Urinary bladder (tissue), 4 donors: ENCODE measurements around the gene RPL10A. TPM values are rescaled to one million over a fixed set of nuclear protein-coding genes. Genes with fewer than 3 reads are reported as not detected.

ENCODE experiments used
- DNase-seq: peaks from one replicate; pipeline ENCODE4 v3.0.0-alpha.2; 2015; ENCODE audit errors: extremely low spot score
- H3K27ac ChIP-seq: one replicate; pipeline ENCODE4 v1.5.1; 2013; ENCODE audit warnings: low read depth, mild to moderate bottlenecking, moderate library complexity
- H3K36me3 ChIP-seq: one replicate; pipeline ENCODE4 v1.6.1; 2013; ENCODE audit warnings: mild to moderate bottlenecking, moderate library complexity; ENCODE audit not compliant: insufficient read depth
- H3K4me1 ChIP-seq: one replicate; pipeline ENCODE4 v1.6.1; 2013; ENCODE audit warnings: mild to moderate bottlenecking, moderate library complexity; ENCODE audit not compliant: insufficient read depth
- H3K4me3 ChIP-seq: one replicate; pipeline ENCODE4 v1.5.1; 2013; ENCODE audit warnings: low read depth, low read length
- WGBS: extraction: QIAGEN DNeasy Blood & Tissue Kit; methylation state at CpG from one replicate; pipeline ENCODE4 v1.1.7; 2013; 5-methylcytosine and 5-hydroxymethylcytosine counted together
- polyA plus RNA-seq: library from polyadenylated mRNA; stranded (reverse); fragments of 200-250 nt; gene quantifications from one replicate; pipeline ENCODE4 v1.2.3, GENCODE V29; 2013
- total RNA-seq: library from RNA; depleted of rRNA; stranded (reverse); fragments of >200 nt; gene quantifications from one replicate; pipeline ENCODE4 v1.2.3, GENCODE V29; 2014
- donor health status: healthy with polysubstance abuse.
- donor health status: healthy.

RPL10A gene
- total and polyA plus RNA-seq, 2 donors = 2,015 to 2,572 TPM

DNA sequence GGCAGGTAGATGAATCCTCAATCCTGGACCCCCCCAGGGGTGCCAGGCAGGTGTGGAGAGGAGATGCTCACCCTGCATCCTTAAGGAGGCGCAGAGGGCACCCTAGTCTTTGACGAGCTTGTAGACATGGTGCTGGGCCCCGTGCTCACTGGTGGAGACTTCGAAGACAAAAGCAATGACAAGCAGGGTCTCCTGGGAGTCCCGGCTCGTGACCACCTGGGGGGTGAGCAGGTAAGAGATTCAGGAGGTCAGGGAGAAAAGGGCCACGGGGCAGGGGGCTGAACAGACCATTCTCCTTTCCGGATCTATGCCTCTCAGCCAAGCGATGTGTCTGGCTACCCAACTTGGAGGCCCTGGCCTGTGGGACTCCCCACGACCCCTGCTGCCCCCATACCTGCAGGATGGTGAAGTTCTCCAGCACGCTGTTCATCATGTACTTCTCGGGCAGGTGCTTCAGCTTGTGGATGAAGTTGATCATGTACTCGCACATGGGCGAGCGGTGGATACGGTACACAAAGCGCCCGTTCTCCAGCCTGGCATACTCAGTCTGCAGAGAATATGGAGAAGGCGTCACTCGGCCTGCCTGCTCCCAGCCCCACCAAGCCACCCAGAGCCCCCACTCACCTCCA is 6.9 kb downstream of the RPL10A start:
- WGBS = 89% methylated on average over 20 of the region's 20 CpGs
- no peak for DNase-seq
- no peaks in the 10 kb centered on the region for H3K4me1 ChIP-seq
- H3K4me3 ChIP-seq = no peak overlapping the region
- no peak overlapping the region for H3K27ac ChIP-seq
- no peaks in the 10 kb centered on the region for H3K36me3 ChIP-seq

DNA sequence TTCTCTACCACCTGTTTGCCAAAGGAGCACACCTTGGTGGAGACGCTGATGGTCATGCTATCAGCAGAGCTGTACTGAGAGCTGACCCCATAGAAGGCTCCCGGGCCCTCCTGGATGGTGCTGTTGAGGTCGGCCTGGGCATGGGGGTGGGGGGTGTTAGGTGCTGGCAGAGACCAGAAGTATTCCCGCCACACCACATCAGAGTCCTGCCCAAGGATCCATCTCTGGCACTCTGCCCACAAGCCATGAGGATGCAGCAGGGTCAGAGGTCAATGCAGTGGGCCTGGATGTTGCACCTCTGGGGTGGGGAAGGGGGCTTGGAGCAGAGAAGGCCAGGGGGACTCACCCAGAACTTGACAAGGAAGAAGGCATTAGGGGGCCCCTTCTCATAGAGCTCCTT is 7.4 kb downstream of the RPL10A start:
- no peak overlapping the region for H3K27ac ChIP-seq
- 79% methylated on average over 4 of the region's 4 CpGs for WGBS
- no peak overlapping the region for H3K4me3 ChIP-seq
- H3K36me3 ChIP-seq = no peaks in the 10 kb centered on the region
- DNase-seq = no peak
- H3K4me1 ChIP-seq = no peaks in the 10 kb centered on the region

DNA sequence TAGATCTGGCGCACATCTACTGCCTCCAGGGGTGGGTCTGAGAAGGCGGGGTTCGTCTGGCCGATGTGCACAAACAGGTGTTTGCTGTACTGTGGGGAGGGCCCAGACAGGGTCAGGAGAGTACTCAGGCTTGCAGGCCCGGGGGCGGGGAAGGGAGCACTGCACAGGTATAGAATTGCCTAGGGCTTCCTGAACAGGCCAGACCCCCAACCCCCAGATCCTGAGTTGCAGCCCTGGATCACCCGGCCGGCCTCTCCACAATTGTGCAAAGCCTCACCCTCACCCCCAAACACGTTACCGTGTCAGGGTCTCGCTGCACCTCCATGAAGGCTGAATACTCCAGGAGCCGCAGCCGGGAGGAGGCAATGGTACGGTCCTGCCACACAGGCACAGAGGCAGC is 7.8 kb downstream of the RPL10A start:
- Histone ChIP-seq H3K27ac (no peak overlapping the region), H3K4me1 (no peaks in the 10 kb centered on the region), H3K4me3 (no peak overlapping the region), H3K36me3 (no peaks in the 10 kb centered on the region)
- WGBS = 77% methylated on average over 14 of the region's 14 CpGs
- no peak for DNase-seq

DNA sequence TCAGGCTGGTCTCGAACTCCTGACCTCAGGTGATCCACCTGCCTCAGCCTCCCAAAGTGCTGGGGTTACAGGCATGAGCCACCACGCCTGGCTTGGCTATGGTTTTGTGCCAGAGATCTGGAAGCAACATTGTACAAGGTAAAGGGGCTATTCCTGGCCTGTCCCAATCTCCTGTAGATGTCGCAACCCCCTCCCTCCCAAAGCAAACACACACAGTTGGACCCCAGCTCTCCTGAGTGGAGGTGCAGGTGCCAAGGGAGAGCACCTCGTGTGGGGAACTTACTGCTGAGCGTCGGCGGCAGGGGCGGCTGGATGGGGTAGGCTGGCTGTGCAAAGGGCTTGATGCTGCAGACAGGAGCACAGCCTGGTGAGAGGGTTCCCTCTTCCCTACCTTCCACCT is 8.8 kb downstream of the RPL10A start:
- Histone ChIP-seq H3K27ac (no peak overlapping the region), H3K4me3 (no peak overlapping the region), H3K4me1 (no peaks in the 10 kb centered on the region), H3K36me3 (no peaks in the 10 kb centered on the region)
- 81% methylated on average over 8 of the region's 8 CpGs for WGBS
- no peak for DNase-seq

DNA sequence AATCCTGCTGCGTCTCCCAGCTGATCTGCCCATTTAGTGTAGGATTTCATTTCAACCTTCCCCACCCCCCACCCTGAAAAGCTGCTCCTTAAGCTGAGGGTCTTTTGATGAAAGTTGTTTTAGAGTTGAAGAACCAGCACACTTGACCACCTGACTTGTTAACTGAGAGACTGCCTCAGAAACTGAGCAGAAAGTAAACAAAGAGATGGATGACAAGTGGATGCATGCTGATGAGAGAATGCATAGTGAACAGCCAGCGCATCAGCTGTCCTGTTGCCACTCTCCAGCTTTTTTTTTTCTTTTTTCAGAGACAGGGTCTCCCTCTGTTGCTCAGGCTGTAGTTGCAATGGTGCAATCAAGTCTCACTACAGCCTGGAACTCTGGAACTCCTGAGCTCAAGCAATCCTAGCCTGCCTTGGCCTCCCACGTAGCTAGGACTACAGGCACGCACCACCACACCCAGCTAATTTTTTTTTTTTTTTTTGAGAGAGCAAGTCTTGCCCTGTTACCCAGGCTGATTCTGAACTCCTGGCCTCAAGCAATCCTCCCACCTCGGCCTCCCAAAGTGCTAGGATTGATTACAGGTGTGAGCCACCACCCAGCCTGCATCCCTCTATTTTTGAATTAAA is 9.5 kb downstream of the RPL10A start:
- Histone ChIP-seq H3K4me3 (no peak overlapping the region), H3K4me1 (no peaks in the 10 kb centered on the region), H3K27ac (no peak overlapping the region), H3K36me3 (no peaks in the 10 kb centered on the region)
- no peak for DNase-seq
- WGBS = 89% methylated on average over 5 of the region's 5 CpGs

DNA sequence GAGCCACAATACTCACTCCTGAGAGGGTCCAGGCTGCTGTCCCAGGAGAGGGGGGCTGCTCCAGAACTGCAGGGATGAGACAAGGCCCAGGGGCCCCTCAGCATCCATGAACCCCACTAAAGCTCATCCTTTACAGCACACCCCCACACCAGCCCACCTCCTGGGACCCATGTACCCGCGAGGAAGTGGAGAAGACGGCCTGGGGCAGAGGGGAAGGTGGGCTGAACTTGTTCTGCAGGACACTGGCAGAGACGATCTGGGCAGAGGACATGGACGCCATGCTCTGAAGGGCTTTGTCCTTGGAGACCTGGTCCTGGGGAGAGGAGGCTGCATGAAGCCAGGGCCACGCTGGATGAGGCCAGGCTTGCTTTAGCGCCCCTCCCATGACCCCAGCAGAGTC is 10.1 kb downstream of the RPL10A start:
- no peak overlapping the region for H3K4me3 ChIP-seq
- no peaks in the 10 kb centered on the region for H3K36me3 ChIP-seq
- no peak overlapping the region for H3K27ac ChIP-seq
- 93% methylated on average over 7 of the region's 7 CpGs for WGBS
- no peak for DNase-seq
- no peaks in the 10 kb centered on the region for H3K4me1 ChIP-seq

DNA sequence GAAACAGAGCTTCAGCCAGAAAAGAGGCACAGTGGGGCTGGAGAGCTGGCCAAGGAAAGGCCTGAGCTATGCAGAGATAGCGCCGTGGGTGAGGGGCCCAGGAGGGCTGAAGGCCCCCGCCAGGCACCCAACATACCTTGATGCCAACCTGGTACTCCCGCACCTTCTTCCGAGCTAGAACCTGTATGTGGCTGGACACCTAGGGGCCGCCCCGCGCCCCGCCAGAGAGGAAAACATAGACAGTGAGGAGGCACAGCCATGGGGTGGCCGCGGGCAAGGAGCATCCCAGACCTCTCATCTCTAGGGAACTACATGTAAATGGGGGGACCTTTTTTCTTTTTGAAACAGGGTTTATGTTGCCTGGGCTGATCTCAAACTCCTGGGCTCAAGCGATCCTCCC is 12.0 kb downstream of the RPL10A start:
- Histone ChIP-seq H3K36me3 (no peaks in the 10 kb centered on the region), H3K27ac (no peak overlapping the region), H3K4me3 (no peak overlapping the region), H3K4me1 (no peaks in the 10 kb centered on the region)
- 93% methylated on average over 12 of the region's 12 CpGs for whole genome bisulfite sequencing
- DNase-seq = no peak

DNA sequence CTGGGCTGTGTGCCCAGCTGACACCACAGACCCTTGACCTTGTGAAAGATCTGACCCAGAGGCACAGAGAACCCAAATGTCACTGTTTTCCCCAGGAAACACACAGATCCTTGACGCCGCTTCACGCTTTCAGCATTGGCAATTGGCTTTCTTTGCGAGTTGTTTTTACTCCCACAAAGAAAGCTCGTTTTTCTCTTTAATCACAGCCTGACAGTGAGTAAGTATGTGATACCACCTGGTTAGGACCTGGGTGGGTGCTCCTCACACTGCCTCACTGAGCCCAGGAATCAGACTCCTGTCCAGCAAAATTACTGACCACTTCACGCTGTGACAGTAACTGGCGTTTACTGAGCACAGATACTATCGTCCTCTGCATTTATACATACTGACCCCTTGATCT is 13.0 kb downstream of the RPL10A start:
- Histone ChIP-seq H3K4me1 (peaks cover 3% of the 10 kb centered on the region), H3K4me3 (no peak overlapping the region), H3K36me3 (no peaks in the 10 kb centered on the region), H3K27ac (no peak overlapping the region)
- no peak for DNase-seq
- WGBS = 71% methylated on average over 8 of the region's 8 CpGs

DNA sequence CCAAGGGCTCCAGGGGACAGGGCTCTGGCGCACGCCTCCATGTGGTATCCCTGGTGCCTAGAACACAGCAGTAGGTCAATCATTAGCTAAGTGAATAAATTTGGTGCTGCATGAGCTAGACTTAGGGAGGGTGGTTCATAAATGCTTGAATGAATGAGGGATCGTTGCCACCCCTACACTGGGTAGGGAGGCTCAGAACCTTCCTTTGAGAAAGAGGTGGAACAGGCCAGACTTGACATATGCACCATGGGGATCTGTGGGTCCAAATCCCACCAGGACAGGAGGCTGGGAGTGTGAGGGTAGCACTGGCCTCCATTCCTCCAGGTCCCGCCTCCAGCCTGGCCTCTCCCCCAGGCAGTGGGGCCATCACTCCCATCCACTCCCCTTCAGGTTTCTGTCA is 14.9 kb downstream of the RPL10A start:
- no peak overlapping the region for H3K4me3 ChIP-seq
- no peak for DNase-seq
- 93% methylated on average over 4 of the region's 4 CpGs for whole genome bisulfite sequencing
- no peaks in the 10 kb centered on the region for H3K36me3 ChIP-seq
- H3K27ac ChIP-seq = no peak overlapping the region
- peaks cover 6% of the 10 kb centered on the region for H3K4me1 ChIP-seq

DNA sequence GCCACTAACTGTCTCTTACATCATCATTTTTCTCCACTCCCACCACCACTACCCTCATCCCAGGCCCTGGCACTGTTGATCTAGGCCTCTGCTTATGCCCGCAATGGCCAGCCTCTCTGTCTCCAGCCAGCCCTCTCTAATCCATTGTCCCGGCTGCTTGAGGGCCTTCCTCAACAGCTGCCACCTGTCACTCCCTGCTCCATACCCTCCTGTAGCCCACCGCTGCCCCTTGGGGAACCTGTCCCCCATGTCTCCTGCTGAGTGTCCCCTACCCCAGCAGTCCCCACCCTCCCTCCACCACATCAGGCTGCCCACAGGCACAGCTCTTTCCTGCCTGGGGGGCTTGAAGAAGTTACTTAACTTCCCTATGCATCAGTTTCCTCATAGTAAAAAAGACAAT is 15.3 kb downstream of the RPL10A start:
- no peak for DNase-seq
- Histone ChIP-seq H3K4me1 (peaks cover 6% of the 10 kb centered on the region), H3K27ac (no peak overlapping the region), H3K36me3 (no peaks in the 10 kb centered on the region), H3K4me3 (no peak overlapping the region)
- WGBS = 88% methylated on average over 3 of the region's 3 CpGs

DNA sequence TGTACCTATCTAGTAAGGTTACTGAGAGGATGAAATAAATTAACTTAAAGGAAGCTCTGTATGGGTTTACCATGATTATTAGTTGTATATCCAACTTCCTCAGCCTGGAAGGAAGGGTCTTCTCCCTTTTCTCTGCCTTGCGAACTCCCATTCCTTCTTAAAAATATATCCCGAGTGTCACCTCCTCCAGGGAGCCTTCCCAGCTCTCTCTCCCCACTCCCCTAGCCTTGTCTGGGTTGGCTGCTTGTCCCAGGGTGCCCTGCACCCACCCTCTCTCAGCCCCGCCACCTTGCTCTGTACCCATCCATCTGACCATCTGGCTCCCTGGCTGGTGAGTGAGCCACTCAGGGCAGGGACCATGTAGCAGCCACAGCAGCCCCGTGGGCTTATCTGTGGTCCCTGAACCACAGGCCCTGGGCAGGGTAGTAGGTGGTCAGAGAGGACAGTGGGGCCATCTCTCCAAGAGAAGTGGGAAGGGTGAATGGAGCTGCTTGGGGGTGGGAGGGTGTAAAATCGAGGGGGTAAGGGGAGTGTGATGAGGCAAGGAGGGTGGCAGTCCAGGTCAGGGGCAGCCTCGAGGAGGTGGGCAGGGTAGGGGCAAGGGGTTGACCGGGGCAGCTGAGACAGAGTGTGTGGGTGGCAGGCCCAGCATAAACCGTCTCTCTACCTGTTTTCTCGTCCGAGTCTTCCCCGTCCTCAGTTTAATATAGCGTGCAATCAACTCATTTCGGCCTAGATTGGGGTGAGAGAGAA is 15.9 kb downstream of the RPL10A start:
- Histone ChIP-seq H3K4me1 (peaks cover 6% of the 10 kb centered on the region), H3K36me3 (no peaks in the 10 kb centered on the region), H3K4me3 (no peak overlapping the region), H3K27ac (no peak overlapping the region)
- no peak for DNase-seq
- 89% methylated on average over 13 of the region's 13 CpGs for WGBS

DNA sequence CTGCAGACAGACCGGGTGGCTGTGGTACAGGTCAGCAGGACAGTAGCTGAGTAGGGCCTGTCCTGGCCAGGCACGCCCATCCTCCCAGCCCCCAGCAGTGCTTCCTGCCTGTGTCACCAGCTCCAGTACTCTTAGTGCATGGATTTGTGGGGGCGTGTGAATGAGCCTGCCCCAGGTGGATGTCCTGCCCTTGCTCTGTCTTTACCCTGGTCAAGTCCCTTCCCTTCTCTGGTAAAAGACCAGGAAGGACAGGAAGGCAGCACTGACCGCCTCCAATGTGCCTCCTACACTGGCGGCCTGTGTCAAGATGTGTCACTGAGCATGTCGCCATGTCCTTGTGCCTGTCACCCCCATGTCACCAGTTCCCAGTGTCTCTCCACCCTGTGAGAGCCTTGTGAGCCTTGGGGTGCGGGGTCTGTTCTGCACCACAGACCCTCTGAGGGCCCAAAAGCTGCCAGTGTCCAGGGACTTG is 16.8 kb downstream of the RPL10A start:
- Histone ChIP-seq H3K4me3 (no peak overlapping the region), H3K4me1 (peaks cover 7% of the 10 kb centered on the region), H3K36me3 (no peaks in the 10 kb centered on the region), H3K27ac (peak overlapping the region; percentile 90)
- 82% methylated on average over 7 of the region's 7 CpGs for WGBS
- DNase-seq = no peak

DNA sequence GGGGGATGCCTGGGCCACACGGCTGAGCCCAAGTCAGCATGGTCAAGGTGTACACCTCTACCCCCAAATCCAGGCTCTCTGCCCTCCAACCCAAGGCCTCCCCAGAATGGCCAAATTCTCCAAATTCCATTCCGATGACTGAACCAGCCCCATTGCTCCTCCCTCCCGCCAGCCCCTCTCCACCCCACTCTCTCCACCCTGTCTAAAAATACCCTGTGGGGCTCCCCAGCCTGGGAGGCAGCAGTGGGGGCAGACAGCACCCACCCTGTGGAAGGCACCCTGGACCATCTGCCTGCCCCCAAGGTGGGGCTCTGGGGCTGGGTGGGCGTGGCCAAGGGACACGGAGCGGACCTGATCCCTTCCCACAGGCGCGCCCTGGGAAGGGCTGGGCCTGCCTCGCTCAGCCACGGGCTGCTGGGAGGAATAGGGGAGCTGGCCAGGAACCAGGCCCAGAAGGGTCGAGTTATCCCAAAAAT is 17.2 kb downstream of the RPL10A start:
- Histone ChIP-seq H3K27ac (peak overlapping the region; percentile 90), H3K4me1 (peaks cover 7% of the 10 kb centered on the region), H3K36me3 (no peaks in the 10 kb centered on the region), H3K4me3 (no peak overlapping the region)
- 26% methylated on average over 11 of the region's 11 CpGs for WGBS
- DNase-seq = no peak
